ENCODE results near the gene TBL3.
"Not testable (repeated sequence)": the region's sequence is repeated elsewhere in the genome, so short reads cannot be mapped to it uniquely, and the experiment has no call there.

The TBL3 gene

GRCh38 chr16:1944612-1945199, 27.1 kb upstream of the TBL3 start:
- DNase-seq: no peak

GRCh38 chr16:1945559-1946391, 26.1 kb upstream of the TBL3 start:
- no peak for DNase-seq

- DNase-seq: no peak
Observed at GRCh38 chr16:1946495-1947368, 25.1 kb upstream of the TBL3 start.

GRCh38 chr16:1947369-1947670, 24.5 kb upstream of the TBL3 start:
- no peak for DNase-seq

- no peak for DNase-seq
Observed at GRCh38 chr16:1949507-1949906, 22.3 kb upstream of the TBL3 start.

GRCh38 chr16:1950047-1950446, 21.8 kb upstream of the TBL3 start:
- DNase-seq: no peak

GRCh38 chr16:1950559-1950958, 21.3 kb upstream of the TBL3 start:
- DNase-seq: no peak

- DNase-seq: no peak
Observed at GRCh38 chr16:1953734-1954133, 18.1 kb upstream of the TBL3 start.

GRCh38 chr16:1957434-1958142, 14.3 kb upstream of the TBL3 start:
- DNase-seq: not testable (repeated sequence)

- not testable (repeated sequence) for DNase-seq
Observed at GRCh38 chr16:1958143-1958491, 13.7 kb upstream of the TBL3 start.

- DNase-seq: no peak
Observed at GRCh38 chr16:1958715-1959268, 13.1 kb upstream of the TBL3 start.

GRCh38 chr16:1959269-1960039, 12.4 kb upstream of the TBL3 start, which contains the start of gene NDUFB10:
NDUFB10 (plus strand) TSS chr16:1959538; CDS start chr16:1959625, 87 bp downstream.
- peak; percentile 5 for DNase-seq

- DNase-seq: no peak
Observed at GRCh38 chr16:1960665-1961630, 10.9 kb upstream of the TBL3 start.

- no peak for DNase-seq
Observed at GRCh38 chr16:1961651-1962067, 10.2 kb upstream of the TBL3 start.

- not testable (repeated sequence) for DNase-seq
Observed at GRCh38 chr16:1962161-1963153, 9.4 kb upstream of the TBL3 start.

GRCh38 chr16:1963806-1964505, 7.9 kb upstream of the TBL3 start:
- DNase-seq: no peak

- DNase-seq: peak; percentile 72
Observed at GRCh38 chr16:1964506-1965395, 7.1 kb upstream of the TBL3 start, which contains the start of gene RPS2. RPS2 (minus strand) TSS chr16:1964826; CDS start chr16:1964625, 201 bp downstream.
